Ascending aorta (tissue), 2 donors: Measurements from ENCODE around the gene SEPTIN2. TPM values are rescaled to one million over a fixed set of nuclear protein-coding genes. Genes with fewer than 3 reads are reported as not detected.

Experiments used
- DNase-seq, 2 donors: peaks; one replicate each; pipeline ENCODE4 v3.0.0-alpha.2; 2019; ENCODE audit warnings: low spot score in 2 of 2
- H3K27ac ChIP-seq, 2 donors: fragments of 200-600 bp; sonication (generic); one replicate each; pipeline ENCODE4 v1.5.1; 2016 to 2017; ENCODE audit warnings: mild to moderate bottlenecking in 1 of 2
- H3K27me3 ChIP-seq: fragments of 200-600 bp; sonication (generic); one replicate; pipeline ENCODE4 v1.5.1; 2017
- H3K36me3 ChIP-seq, 2 donors: fragments of 200-600 bp; sonication (generic); one replicate each; pipeline ENCODE4 v1.5.1; 2016
- H3K4me1 ChIP-seq, 2 donors: fragments of 200-600 bp; sonication (generic); one replicate each; pipeline ENCODE4 v1.5.1; 2016 to 2017; ENCODE audit warnings: mild to moderate bottlenecking in 1 of 2
- H3K4me3 ChIP-seq, 2 donors: fragments of 200-600 bp; sonication (generic); one replicate each; pipeline ENCODE4 v1.5.1; 2016 to 2017; ENCODE audit warnings: mild to moderate bottlenecking in 1 of 2
- H3K9me3 ChIP-seq, 2 donors: fragments of 200-600 bp; sonication (generic); one replicate each; pipeline ENCODE4 v1.5.1; 2016
- CTCF ChIP-seq, 3 experiments: fragments of 200-600 bp in 2 of 3; fragments of 450-650 bp in 1 of 3; sonication (generic) in 2 of 3; IDR thresholded peaks; one replicate each; pipeline ENCODE4 v1.5.1; 2016 to 2019; ENCODE audit warnings: antibody characterized with exemption in 3 of 3, mild to moderate bottlenecking in 1 of 3, moderate library complexity in 1 of 3
- intact Hi-C: fragments of 100-400 bp; cut with DNase I; formaldehyde crosslinking; loops from one replicate; pipeline ENCODE4 v1.15.1; 2023
- total RNA-seq: library from RNA; depleted of rRNA; stranded (reverse); fragments of >200 nt; gene quantifications from one replicate; pipeline ENCODE4 v1.1.0, GENCODE V29; 2016

Gene SEPTIN2
- total RNA-seq, 1 donor from 2014 or later = 248 TPM

GRCh38 chr2:241279828-241280227, 35.9 kb upstream of the SEPTIN2 start:
- Histone ChIP-seq H3K4me3 (no peak overlapping the region), H3K4me1 (no peaks in the 10 kb centered on the region), H3K27ac (no peak overlapping the region), H3K9me3 (no peaks in the 10 kb centered on the region), H3K27me3 (no peaks in the 10 kb centered on the region), H3K36me3 (peaks cover 0 to under 1% of the 10 kb centered on the region in 2 donors)
- intact Hi-C loops = loop anchor here (10.0 kb wide), 1 partner anchor 285 kb away; the partner anchor contains the start of gene SNED1
- no peak for TF ChIP-seq CTCF (IDR thresholded peaks at IDR 0.05)
- DNase-seq = no peak

- Histone ChIP-seq H3K36me3 (peaks cover 0 to 5% of the 10 kb centered on the region in 2 donors), H3K27ac (no peak overlapping the region), H3K27me3 (no peaks in the 10 kb centered on the region), H3K9me3 (no peaks in the 10 kb centered on the region), H3K4me3 (no peak overlapping the region), H3K4me1 (no peaks in the 10 kb centered on the region)
- no peak for DNase-seq
- intact Hi-C loops = no loop called here
- no peak for TF ChIP-seq CTCF (IDR thresholded peaks at IDR 0.05)
Measured at GRCh38 chr2:241280291-241280690, 35.4 kb upstream of the SEPTIN2 start.

GRCh38 chr2:241282555-241282954, 33.2 kb upstream of the SEPTIN2 start:
- no peaks in the 10 kb centered on the region for H3K27me3 ChIP-seq
- no peak for DNase-seq
- H3K27ac ChIP-seq = no peak overlapping the region
- no peak overlapping the region for H3K4me3 ChIP-seq
- H3K9me3 ChIP-seq = no peaks in the 10 kb centered on the region
- H3K4me1 ChIP-seq = no peaks in the 10 kb centered on the region
- TF ChIP-seq CTCF (IDR thresholded peaks at IDR 0.05) = no peak
- intact Hi-C loops = no loop called here
- peaks cover 5 to 6% of the 10 kb centered on the region in 2 donors for H3K36me3 ChIP-seq

GRCh38 chr2:241285596-241285995, 30.1 kb upstream of the SEPTIN2 start:
- DNase-seq = no peak
- no peaks in the 10 kb centered on the region for H3K9me3 ChIP-seq
- no peak overlapping the region for H3K4me3 ChIP-seq
- no peak for TF ChIP-seq CTCF (IDR thresholded peaks at IDR 0.05)
- intact Hi-C loops = no loop called here
- peaks cover 5 to 6% of the 10 kb centered on the region in 2 donors for H3K36me3 ChIP-seq
- no peaks in the 10 kb centered on the region for H3K27me3 ChIP-seq
- H3K4me1 ChIP-seq = no peaks in the 10 kb centered on the region
- no peak overlapping the region for H3K27ac ChIP-seq

- H3K9me3 ChIP-seq = no peaks in the 10 kb centered on the region
- intact Hi-C loops = no loop called here
- no peak for TF ChIP-seq CTCF (IDR thresholded peaks at IDR 0.05)
- no peak overlapping the region for H3K27ac ChIP-seq
- H3K4me1 ChIP-seq = no peaks in the 10 kb centered on the region
- peaks cover 5 to 6% of the 10 kb centered on the region in 2 donors for H3K36me3 ChIP-seq
- H3K4me3 ChIP-seq = no peak overlapping the region
- no peaks in the 10 kb centered on the region for H3K27me3 ChIP-seq
- DNase-seq = peak in 1 of 2 donors; percentile 31
Measured at GRCh38 chr2:241286348-241287090, 29.2 kb upstream of the SEPTIN2 start.
